GM21717 (cell line): Measurements from ENCODE around the gene TM9SF2.

Source experiments
- ATAC-seq: cut with Tn5 transposase; IDR thresholded peaks from one replicate; pipeline ENCODE4 v1.9.1; 2021; ENCODE audit warnings: mild to moderate bottlenecking, moderate library complexity; ENCODE audit not compliant: unreplicated experiment

The TM9SF2 gene

DNA sequence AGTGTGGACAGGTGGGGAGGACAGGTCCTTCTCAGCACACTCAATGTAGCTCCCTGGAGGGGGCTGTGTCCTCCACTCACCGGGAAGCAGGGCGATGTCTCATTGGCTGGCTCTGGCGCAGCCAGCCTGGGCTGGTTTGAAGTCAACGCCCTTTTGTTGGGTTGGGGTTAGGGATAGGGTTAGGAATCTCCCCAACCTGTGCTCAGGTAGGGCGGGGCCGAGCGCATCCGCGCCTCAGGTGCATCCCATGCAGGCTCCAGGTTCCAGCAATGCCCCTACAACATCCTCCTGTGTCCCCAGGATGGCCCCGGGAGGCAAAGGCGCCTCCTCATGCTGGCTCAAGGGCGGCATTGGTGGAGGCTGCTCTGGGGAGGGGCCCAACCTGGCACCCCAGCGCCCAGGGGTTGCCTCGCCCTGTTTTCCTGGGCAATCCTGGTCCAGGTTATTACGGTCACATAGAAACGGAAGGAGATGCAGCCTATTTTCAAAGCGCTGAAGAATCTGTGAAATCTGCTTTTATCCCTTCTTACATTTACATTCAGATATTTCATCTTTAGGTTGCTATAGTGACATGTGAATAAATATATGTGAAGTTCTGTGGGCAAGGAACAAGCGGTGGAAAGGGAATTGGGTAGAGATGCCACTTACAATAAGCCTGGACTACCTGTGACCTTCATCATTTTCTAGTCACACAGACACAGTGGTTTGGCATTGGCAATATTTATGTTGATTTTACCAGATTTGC, 74.3 kb downstream of the TM9SF2 start:
- no peak for ATAC-seq

DNA sequence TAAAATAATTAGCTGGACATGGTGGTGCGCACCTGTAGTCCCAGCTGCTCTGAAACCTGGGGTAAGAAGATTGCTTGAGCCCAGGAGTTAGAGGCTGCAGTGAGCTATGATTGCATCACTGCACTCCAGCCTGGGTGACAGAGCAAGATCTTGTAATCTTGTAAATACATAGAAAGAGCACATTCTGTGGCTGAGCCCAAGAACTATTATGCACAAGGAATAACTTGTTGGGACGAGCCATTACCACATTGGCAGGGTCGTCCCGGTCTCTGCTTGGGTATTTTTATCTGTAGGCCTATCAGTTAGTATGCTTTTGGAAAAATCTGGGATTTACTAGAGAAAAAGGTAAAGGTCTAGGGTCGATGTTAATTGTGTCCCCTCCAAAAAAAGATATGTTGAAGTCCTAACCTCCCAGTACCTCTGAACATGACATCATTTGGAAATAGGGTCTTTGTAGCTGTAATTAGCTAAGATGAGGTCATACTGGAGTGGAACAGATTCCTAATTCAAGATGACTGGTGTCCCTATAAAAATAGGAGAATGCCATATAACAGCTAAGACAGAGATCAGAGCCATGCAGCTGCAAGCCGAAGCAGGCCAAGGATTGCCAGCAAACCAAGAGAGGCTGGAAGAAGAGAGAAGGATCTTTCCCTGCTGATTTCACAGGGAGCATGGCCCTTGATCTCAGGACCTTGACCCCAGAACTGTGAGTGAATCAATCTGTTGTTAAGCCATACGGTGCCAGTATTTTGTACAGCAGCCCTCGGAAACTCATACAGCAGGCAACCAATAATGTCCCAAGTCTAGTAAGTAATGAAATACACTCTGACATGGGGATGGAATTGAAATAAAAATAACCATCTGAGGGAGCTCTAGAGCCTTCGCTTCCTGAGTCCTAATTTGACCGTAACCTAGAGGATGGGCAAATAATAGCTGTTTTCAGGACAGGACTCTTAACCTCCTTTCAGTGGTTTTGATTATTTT, 77.0 kb downstream of the TM9SF2 start:
- no peak for ATAC-seq

DNA sequence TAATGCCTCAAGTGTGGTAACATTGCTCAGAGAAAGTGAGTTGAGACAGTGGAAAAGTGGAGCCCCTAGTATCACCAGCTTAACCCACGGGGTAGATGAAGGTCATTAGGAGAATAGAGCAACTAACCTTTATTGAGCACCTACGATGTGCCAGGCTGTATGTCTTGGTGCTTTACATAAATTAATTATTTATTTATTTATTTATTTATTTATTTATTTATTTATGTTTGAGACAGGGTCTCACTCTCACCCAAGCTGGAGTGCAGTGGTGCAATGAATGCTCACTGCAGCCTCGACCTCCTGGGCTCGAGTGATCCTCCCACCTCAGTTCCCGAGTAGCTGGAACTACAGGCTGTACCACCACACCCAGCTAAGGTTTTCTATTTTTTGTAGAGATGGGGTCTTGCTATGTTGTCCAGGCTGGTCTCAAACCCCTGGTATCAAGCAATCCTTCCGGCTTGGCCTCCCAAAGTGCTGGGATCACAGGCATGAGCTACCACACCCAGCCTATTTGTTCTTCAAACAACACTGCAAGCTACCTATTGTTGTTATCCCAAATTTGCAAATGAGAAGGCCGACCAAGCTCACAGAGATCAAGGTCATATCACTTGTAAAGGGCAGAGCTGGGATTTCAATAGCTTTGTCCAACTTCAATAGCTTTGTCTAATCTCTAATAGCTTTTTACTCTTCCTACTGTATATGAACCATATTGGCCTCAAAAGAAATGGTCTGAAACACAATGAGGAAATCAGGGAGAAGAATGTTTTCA, 79.4 kb downstream of the TM9SF2 start:
- no peak for ATAC-seq

GRCh38 chr13:99582511-99582910, 81.2 kb downstream of the TM9SF2 start:
- ATAC-seq: no peak

- ATAC-seq: no peak
Observed at GRCh38 chr13:99585609-99586008, 84.3 kb downstream of the TM9SF2 start.

- no peak for ATAC-seq
Observed at GRCh38 chr13:99587021-99587420, 85.7 kb downstream of the TM9SF2 start.

DNA sequence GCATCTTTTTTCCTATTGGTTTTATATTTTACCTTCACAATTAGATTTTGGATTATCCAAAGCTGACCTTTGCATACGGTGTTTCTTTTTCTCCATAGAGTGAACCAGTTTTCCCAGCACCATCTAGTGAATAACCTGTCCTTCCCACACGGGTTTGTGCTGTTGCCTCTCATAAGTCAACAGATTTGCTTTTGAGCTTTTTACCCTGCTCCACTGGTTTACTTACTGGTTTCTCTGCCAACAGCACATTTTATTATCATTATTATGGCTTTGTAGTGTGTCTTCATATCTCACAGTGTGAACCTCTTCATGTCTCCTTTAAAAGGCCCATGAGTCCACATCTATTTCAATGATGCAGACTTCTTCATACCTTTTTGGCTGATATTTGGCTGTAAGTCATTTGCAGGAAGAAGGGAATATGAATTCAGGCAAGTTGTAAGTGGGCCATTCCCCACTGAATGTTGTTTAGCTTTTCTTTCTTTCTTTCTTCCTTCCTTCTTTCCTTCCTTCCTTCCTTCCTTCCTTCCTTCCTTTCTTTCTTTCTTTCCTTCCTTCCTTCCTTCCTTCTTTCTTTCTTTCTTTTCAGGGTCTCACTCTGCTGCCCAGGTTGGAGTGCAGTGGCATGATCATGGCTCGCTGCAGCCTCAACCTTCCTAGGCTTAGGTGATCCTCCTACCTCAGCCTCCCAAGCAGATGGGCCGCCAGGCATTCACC, 86.8 kb downstream of the TM9SF2 start:
- no peak for ATAC-seq

- ATAC-seq: no peak
Observed at GRCh38 chr13:99589575-99589974, 88.3 kb downstream of the TM9SF2 start.

DNA sequence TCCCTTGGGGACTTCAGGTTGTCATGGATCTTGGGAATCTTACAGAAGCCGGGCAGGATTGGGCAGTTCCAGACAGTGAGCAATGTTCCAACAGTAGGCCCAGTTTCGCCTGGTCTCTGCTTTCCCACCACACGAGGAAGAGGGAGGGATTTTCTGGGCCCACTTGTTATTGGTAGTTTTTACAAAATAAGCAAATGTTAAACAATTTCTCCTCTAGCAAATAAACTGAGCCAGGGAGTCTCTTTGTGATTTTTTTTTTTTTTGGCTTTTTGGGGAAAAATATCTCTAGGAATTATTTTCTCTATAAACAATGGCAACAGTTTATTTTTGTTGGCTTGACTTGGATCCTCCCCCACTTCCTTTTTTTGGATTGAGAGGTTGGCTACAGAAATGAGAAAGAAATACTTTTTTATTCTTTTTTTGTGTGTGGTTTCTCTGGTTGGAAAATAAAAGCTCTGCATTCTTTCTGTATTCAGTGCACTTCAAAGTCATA, 89.3 kb downstream of the TM9SF2 start:
- no peak for ATAC-seq

GRCh38 chr13:99596180-99596579, 94.9 kb downstream of the TM9SF2 start:
- no peak for ATAC-seq

- no peak for ATAC-seq
Observed at GRCh38 chr13:99600318-99600717, 99.0 kb downstream of the TM9SF2 start.

DNA sequence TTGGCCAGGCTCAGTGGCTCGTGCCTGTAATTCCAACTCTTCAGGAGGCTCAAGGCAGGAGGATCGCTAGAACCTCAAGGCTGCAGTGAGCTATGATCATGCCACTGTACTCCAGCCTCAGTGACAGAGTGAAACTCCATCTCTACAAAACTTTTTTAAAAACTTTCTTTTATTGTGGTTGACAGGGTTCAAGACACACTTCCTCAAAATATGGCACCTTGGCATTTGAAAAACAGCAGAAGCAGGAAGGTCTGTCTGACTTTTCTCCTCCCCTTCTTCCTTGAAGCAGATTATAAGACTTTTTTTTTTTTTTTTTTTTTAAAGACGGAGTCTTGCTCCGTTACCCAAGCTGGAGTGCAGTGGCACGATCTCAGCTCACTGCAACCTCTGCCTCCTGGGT, 100.3 kb downstream of the TM9SF2 start:
- no peak for ATAC-seq

GRCh38 chr13:99604636-99605035, 103.4 kb downstream of the TM9SF2 start:
- no peak for ATAC-seq

GRCh38 chr13:99605420-99606323, 104.4 kb downstream of the TM9SF2 start:
- ATAC-seq: peak; percentile 74

GRCh38 chr13:99606324-99607066, 105.2 kb downstream of the TM9SF2 start, which contains the start of gene CLYBL:
CLYBL (plus strand) TSS chr13:99606690.
- peak; percentile 84 for ATAC-seq

- ATAC-seq: no peak
Observed at GRCh38 chr13:99608345-99608744, 107.1 kb downstream of the TM9SF2 start.

DNA sequence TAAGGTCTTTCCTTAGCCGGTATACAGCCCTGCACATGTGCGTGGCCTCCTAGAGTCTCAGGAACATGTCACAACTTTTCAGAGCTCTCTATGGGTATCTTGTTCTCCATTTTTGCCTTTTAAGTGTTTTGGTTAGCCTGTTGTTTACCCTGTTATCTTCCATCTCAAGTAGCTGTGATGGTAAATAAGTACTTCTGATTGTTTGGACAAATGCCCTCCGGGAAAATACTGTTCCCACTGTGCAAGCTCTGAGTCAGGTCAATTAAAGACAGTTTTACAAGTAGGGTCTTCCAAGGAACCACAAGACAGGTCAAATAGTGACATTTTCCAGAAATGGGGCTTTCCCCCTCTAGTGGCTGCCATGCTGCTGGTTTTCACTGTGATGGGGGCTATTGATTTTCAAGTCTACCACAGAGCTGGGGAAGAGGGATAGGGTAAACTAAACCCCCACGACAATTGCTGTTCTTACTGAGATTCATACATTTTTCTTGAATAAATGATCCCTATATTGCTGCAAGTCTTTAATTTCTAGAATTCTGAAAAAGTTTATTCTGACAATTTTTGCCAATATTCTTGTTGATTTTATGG, 109.5 kb downstream of the TM9SF2 start:
- ATAC-seq: no peak
